ENCODE results near the gene AFAP1L2.

- no peak for TF ChIP-seq CTCF (IDR thresholded peaks at IDR 0.05)
- no peak for TF ChIP-seq POLR2AphosphoS5 (IDR thresholded peaks at IDR 0.05; ENCODE audit: insufficient read depth in 1 of 2, low read depth in 1 of 2)
- TF ChIP-seq POLR2A (IDR thresholded peaks at IDR 0.05) = no peak
Observed at GRCh38 chr10:114347791-114348190, 56.5 kb downstream of the AFAP1L2 start.

Data from vagina (tissue), 2 donors.